Measurements from ENCODE around the gene BCL3. TPM values are rescaled to one million over a fixed set of nuclear protein-coding genes. Genes with fewer than 3 reads are reported as not detected.
A peak's percentile ranks its signal among the peaks of the same experiment; 100 is the strongest.

The BCL3 gene
- total and polyA plus RNA-seq, 2 of the 13 experiments (the other 11 are each of a cell fraction or from before 2014, with no cell fraction given): 2.3 to 4.0 TPM

DNA sequence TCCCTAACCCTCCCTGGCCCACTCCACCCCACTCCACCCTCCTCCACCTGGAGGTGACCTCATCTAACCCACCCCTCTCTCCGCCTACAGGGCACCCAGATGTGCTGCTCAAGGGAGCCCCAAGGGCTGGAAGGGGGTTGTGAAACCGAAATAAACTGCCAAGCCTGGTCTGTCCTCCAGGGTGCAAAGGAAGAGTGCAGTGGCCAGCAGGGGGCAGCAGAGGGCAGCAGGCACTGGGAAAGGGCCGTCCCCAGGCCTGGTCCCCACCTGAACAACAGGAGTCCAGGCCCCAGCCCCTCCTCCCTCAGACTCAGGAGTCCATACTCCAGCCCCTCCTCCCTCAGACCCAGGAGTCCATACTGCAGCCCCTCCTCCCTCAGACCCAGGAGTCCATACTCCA lies 52.0 kb downstream of the BCL3 start (continued):
- TF ChIP-seq U2AF1 (optimal IDR thresholded peaks at IDR 0.05; ENCODE audit: low read depth, low read length): no peak
- TF ChIP-seq ZNF253 (CRISPR knock-in tag; IDR thresholded peaks at IDR 0.05; ENCODE audit: borderline replicate concordance): no peak
- TF ChIP-seq MEIS2 (CRISPR knock-in tag; IDR thresholded peaks at IDR 0.05): no peak
- TF ChIP-seq, protein P1, sequence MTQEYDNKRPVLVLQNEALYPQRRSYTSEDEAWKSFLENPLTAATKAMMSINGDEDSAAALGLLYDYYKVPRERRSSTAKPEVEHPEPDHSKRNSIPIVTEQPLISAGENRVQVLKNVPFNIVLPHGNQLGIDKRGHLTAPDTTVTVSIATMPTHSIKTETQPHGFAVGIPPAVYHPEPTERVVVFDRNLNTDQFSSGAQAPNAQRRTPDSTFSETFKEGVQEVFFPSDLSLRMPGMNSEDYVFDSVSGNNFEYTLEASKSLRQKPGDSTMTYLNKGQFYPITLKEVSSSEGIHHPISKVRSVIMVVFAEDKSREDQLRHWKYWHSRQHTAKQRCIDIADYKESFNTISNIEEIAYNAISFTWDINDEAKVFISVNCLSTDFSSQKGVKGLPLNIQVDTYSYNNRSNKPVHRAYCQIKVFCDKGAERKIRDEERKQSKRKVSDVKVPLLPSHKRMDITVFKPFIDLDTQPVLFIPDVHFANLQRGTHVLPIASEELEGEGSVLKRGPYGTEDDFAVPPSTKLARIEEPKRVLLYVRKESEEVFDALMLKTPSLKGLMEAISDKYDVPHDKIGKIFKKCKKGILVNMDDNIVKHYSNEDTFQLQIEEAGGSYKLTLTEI (CRISPR knock-in tag; conservative IDR thresholded peaks at IDR 0.05): no peak
- TF ChIP-seq GZF1 (CRISPR knock-in tag; IDR thresholded peaks at IDR 0.05): no peak
- no peak for TF ChIP-seq NFIB (CRISPR knock-in tag; IDR thresholded peaks at IDR 0.05; ENCODE audit: borderline replicate concordance)
- TF ChIP-seq HOXA3 (CRISPR knock-in tag; IDR thresholded peaks at IDR 0.05): peak; percentile 75
- TF ChIP-seq NFYC (CRISPR knock-in tag; IDR thresholded peaks at IDR 0.05): no peak
- no peak for TF ChIP-seq RCOR2 (CRISPR knock-in tag; IDR thresholded peaks at IDR 0.05)
- no peak for TF ChIP-seq FOXM1 (CRISPR knock-in tag; IDR thresholded peaks at IDR 0.05)
- 0 out of 2 replicates have a peak, but pooled peaks have one; percentile 16 for TF ChIP-seq TFDP2 (CRISPR knock-in tag; IDR thresholded peaks at IDR 0.05)
- TF ChIP-seq ZZZ3 (CRISPR knock-in tag; IDR thresholded peaks at IDR 0.05; ENCODE audit: borderline replicate concordance): no peak
- no peak for TF ChIP-seq SCMH1 (CRISPR knock-in tag; IDR thresholded peaks at IDR 0.05; ENCODE audit: borderline replicate concordance)
- no peak for TF ChIP-seq GTF2F1 (IDR thresholded peaks at IDR 0.05; ENCODE audit: low read length)
- no peak for TF ChIP-seq ZNF431 (CRISPR knock-in tag; IDR thresholded peaks at IDR 0.05; ENCODE audit: borderline replicate concordance, low read depth)
- TF ChIP-seq AHR (CRISPR knock-in tag; IDR thresholded peaks at IDR 0.05): 0 out of 2 replicates have a peak, but pooled peaks have one; percentile 39
- no peak for TF ChIP-seq JUNB (CRISPR knock-in tag; IDR thresholded peaks at IDR 0.05; ENCODE audit: borderline replicate concordance)
- TF ChIP-seq ZNF235 (CRISPR knock-in tag; IDR thresholded peaks at IDR 0.05; ENCODE audit: borderline replicate concordance): no peak
- no peak for TF ChIP-seq MBD4 (IDR thresholded peaks at IDR 0.05; ENCODE audit: borderline replicate concordance, low read length)
- no peak for TF ChIP-seq ZC3H13 (CRISPR knock-in tag; IDR thresholded peaks at IDR 0.05)
- TF ChIP-seq SOX6 (IDR thresholded peaks at IDR 0.05): no peak
- peak; percentile 40; the same call in 1 of the 2 replicates for TF ChIP-seq SOX6 (CRISPR knock-in tag; IDR thresholded peaks at IDR 0.05)
- no peak for TF ChIP-seq ZNF670 (CRISPR knock-in tag; IDR thresholded peaks at IDR 0.05; ENCODE audit: borderline replicate concordance)
- TF ChIP-seq PRDM4 (CRISPR knock-in tag; IDR thresholded peaks at IDR 0.05; ENCODE audit: borderline replicate concordance): no peak
